HS-27A (cell line): Measurements from ENCODE around the gene FOXL2NB.

Experiments
- DNase-seq: peaks from one replicate; pipeline ENCODE4 v3.0.0-alpha.2; 2012; ENCODE audit warnings: low read depth, missing footprints

The FOXL2NB gene

DNA sequence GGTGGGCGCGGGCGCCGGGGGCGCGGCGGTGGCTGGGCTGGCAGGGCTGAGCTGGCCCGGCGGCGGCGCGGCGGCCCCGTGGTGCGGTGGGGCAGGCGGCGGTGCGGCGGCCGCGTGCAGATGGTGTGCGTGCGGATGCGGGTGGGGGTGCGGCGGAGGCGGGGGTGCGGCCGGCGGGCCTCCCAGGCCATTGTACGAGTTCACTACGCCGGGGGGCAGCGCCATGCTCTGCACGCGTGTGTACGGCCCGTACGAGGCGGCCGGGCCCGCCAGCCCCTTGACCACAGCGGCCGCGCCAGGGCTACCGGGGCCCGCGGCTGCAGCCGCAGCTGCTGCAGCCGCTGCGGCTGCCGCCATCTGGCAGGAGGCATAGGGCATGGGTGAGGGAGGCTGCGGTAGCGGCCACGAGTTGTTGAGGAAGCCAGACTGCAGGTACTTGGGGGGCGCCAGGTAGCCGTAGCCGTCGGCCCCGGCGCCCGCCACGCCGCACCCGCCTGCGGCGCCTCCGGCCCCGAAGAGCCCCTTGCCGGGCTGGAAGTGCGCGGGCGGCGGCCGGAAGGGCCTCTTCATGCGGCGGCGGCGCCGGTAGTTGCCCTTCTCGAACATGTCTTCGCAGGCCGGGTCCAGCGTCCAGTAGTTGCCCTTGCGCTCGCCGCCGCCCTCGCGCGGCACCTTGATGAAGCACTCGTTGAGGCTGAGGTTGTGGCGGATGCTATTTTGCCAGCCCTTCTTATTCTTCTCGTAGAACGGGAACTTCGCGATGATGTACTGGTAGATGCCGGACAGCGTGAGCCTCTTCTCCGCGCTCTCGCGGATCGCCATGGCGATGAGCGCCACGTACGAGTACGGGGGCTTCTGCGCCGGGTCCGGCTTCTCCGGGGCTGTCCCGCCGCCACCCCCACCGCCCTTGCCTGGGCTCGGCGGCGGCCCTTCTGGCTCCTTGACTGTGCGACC is 1.0 kb upstream of the FOXL2NB start:
- no peak for DNase-seq

DNA sequence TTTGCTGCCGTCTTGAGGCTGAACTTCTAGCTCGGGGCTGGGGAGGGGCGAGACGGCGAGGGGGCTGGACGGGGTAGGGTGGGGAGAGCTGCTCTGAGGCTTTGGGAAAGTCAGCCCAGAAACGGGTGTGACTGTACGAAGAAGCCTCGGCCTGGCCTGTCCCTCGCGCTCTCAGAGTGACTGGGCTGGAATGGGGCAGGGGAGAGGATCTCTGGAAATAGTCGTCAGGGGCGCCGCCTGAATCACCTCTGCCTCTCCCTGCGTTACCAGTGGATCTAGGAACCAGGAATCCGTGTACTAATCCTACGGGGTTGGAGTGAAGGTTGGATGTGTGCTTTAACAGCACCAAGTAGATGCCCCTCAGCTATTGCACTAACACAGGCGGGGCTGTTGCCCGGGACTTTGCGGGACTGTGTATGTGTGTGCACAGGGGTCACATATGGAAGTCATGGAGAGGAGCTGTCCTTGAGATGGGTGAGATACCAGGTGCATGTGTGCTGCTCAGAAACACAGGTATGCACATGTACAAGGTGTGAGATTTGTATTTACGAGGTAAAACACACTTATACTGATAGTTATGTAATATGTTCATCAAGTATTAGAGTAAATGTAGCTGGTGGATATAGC is 591 bp downstream of the FOXL2NB start:
- no peak for DNase-seq

DNA sequence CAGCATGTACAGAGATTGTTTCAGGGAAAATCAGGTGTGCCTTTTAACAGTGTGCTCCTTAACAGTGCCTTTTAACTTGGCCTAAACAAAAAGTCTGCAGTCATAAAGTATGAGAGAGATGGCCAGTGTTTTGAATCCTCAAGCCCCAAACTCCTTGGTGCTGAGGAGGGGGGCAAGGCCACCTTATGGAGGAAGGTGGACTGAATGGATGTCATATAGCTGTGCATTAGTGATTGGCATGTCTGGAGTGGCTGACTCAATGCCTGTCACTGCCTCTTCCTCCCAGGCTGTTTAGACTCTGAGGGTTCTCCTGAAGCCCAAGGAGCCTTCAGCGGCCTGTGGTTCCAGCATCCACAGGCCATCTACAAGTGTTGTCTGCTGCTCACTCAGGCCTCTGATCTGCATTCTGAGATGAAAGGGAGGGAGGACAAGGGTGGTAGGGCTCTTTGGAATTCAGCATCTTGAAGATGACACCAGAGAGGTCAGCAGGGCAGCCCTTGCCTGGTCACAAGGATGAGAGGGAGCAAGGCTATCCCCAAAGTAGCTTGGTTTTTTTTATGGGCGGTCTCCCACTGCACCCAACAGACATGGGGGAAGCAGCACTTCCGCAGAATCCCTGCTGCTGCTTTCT is 1.5 kb downstream of the FOXL2NB start:
- no peak for DNase-seq

DNA sequence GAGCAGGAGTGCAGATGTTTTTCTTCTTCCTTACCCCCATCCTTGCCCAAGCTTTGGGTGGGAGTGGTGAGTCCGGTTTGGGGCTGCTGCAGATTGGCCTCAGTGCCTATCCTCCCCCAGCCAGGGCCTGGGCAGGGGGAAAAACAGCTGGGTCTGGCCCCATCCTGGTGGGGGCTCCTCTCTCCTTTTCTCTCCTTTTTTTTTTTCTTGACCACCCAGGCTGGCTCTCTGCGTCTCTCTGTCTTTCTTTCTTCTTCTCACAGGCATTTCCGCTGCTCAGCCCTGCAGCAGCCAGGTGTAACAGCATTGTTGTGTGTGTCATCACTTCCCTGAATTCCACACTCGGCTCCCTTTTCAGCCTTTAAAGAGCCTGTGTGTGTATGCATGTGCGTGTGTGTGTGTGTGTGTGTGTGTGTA is 2.0 kb downstream of the FOXL2NB start:
- no peak for DNase-seq

DNA sequence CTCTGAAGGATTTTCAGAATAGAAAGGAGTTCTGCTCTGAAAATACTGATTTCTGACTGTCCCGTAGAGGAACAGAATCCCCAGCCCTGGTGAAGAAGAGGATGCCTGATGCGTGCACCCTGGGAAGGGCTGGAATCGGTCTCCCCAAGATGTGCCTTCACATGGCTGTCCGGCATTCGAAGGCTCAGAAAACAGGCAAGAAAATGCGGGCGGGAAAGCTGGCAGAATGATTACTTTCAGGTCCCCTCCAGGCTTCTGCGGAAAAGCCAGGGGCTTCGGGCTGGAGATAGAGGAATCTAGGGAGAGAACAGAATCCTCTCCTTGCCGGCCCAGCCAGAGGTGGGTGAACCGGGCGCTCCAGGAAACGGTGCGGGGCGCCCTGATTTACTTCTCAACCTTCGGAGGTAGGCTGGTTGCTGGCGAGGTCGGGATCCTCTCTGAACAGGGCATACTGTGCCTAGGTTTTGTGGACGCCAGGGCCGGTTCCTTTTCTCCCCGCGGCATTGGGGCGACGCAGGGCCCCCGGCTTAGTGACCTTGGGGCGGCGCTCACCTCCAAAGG is 2.5 kb downstream of the FOXL2NB start:
- no peak for DNase-seq

DNA sequence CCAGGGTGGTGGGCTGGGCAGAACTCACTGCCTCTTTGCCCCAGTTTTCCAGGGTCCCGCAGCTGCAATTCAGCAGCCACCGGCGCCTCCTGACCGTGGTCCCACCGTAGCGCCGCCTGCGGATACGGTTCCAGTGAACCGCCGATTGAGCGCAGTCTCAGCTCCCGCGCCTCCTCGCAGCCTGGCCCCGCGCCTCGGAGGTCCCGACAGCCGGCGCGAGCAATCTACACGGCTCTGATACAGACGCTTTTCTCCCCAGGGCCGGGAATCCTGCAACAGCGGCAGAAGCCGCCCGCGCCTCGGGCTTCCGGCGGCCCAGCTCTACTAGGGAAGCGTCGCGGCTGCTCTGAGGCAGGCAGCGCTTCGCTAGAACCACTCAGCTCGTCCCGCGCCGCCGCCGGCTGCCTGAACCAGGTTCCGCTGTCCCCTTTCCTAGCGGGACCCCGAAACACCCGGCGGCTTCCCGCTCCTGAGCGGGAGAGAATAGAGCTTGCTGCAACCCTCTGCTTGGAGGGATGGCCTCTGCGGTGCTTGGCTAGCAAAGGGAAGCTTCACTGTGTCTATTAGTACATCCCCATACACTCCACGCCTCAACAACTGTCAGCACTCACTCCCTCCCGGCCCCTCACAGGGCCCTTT is 3.1 kb downstream of the FOXL2NB start:
- DNase-seq, result no peak

DNA sequence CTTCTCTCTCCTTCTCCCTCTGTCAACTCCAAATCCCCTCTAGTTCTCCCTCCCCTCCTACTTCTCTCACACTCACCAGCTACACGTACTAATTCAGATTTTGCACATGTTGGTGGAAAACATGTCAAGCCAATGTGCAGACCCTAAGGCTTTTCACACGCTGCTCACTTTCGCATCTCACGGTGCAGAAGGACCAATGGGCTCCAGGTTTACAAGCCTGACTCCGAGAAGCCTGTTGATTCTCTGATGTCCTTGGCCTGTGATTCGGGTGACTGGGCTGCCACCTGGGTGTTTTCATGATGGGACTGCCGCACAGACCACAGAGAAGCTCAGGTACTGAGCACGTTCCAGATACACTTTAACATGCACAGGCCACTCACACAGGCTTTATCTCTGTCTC is 3.7 kb downstream of the FOXL2NB start:
- no peak for DNase-seq

DNA sequence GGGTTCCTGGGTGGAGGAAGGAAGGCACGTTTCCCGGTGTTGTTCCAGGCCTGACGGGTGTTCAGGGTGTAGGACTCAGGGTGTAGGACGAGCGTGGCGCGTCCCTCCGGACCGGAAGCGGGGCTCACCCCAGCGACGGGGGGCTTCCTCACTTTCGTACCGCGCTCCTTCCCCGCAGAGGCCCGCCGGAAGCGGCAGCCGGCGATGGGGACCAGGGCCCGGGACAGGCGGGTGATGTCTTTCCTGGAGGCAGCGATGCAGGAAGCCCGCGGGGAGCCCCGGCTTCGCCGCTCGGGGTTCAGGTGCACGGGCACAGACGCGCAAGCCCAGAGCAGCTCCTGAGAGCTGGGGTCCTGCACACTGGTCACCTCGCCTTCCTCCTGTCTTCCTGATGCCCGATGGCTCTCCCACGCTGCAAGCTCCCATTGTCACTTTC is 13.4 kb downstream of the FOXL2NB start:
- DNase-seq, result no peak

DNA sequence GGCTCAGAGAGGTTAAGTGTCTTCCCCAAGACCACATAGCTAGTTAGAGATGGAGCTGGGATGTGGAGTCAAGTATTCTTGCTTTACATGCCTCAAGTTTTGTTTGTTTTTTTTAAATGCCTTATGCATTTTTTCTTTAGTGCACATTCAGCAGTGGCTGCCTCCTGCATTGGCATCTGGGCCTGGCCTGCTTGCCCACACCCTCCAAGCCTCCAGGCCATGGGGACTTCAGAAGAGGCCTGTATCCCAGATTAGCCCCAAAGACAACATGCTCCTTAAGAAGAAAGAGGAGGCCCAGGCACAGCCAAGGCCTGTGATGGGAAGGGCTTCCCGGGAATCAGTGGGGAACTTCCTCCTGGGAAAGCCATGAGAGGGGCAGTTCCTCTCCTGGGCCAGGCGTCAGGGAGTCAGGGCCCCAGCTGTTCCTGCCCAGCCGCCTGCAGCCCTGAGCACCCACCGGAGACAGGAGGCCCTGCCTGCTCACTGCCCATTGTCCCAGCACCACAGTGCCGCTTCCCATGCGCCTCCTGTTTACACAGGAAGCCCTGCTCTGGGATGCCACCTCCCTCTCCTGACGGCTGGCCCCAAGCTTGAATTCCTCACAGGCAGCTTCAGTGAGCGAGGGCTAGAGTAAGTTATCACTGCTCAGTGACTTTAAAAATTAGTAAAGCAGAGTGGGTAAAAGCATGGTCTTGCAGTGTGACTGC is 16.0 kb downstream of the FOXL2NB start:
- DNase-seq, result no peak

DNA sequence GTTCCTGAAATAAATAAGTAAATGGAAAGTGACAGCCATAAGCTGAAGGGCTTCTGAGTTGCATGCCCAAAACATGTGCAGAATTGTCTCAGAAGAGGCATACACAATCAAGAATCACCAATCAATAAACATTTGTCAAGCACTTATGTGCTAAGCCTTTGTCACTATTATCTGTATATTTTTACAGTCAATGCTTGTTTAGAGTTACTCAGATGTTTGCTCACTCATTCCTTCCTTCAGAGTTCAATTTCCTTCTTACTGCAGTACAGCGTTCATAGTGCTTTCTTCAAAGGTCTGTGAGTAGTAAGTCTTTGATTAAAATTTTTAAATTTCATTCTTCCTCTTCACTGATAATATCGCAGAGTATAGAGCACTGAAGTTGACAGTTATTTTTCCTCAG is 17.2 kb downstream of the FOXL2NB start:
- DNase-seq, result no peak

DNA sequence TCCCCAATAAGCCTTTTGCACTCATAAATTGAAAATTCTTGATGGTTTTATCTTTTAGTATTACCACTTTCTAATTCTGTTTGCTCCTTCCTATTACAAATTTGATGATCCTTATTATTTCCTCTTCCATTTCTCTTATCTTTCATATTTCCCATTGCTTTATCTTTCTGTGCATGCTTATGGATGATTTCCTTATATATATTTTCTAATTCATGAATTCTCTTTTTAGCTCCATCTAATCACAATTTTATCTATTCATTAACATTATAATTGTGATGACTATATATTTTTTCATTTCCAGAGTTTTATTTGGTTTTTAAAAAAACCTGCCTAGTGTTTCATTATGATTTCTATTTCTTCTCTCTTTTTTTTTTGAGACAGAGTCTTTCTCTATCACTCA is 17.9 kb downstream of the FOXL2NB start:
- DNase-seq, result no peak

DNA sequence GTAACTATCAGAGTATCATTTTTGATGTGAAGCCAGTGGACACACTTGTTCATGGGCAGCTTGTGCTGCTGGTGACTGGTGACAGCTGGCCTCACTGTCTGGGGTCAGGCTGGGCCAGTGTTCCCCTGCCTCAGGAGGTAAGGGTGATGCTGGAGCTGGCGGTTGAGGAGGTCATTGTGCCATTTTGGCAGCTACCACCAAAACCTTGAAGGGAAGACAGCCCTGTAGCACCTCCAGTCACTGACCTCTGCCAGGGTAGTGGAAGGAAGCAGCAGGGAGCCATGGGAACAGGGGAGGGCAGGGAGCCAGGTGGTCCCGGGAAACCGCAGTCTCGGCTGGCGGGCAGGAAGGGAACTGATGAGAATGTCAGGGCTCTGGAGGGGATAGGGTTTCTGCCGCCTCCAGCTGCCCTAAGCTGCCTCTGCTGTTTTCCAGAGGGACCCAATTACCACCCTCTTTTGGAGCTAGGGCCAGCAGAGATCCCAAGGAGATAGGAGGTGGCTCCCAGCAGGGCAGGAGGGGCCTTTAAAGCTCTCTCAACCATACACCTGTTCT is 24.8 kb downstream of the FOXL2NB start:
- no peak for DNase-seq

DNA sequence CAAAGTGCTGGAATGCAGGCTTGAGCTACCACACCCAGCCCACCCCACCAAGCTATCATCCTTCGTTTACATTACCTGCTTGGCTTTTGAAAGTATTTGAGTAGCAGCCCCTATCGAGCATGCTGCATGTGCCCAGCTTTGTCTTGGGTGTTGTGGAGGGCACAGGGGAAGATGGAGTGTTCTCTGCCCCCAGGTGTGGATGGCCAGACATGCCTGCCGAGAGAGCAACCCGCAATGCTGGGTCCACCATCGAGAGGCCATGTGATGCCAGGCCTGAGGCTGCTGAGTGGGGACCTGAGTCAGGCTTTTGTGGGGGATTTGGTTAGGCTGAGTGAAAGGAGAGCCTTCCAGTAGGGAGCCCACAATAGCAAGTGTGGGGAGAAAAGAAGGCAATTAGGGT is 25.9 kb downstream of the FOXL2NB start:
- DNase-seq, result no peak

DNA sequence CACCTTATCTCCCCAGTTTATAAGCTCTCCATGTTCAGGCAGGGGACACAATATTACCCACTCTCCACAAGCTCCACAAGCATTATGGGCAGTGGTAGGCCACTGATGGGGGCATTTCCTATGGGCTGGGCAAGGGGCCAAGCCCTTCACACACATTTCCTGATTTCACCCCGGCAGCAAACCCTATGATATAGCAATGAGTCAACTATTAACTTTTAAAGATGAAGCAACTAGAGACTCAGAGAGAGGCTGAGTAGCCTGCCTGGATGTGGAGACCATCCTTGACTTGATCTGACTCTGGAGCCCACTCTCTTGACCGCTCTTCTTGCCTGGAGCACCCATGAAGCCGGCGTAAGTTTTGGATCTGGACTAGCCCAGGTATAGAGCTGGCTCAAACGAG is 27.4 kb downstream of the FOXL2NB start:
- no peak for DNase-seq

DNA sequence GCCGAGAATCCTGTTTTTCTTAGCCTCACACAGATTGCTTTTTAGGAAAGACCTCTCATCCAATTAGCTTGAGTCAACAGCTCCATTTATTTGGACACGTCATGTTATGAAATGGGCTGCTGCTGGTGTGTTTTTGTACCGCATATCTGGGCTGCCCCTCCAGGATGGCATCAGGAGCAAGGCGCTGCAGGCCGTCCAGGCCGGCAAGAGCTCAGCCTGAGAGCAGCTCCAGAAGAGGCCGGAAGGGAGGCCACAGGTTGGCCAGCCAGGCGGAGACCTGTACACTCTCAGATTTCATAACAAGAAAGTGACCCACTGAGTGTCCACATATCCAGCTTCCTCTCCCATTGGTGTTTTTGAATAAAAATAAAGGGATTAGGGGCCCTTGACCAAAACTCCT is 28.3 kb downstream of the FOXL2NB start:
- no peak for DNase-seq

DNA sequence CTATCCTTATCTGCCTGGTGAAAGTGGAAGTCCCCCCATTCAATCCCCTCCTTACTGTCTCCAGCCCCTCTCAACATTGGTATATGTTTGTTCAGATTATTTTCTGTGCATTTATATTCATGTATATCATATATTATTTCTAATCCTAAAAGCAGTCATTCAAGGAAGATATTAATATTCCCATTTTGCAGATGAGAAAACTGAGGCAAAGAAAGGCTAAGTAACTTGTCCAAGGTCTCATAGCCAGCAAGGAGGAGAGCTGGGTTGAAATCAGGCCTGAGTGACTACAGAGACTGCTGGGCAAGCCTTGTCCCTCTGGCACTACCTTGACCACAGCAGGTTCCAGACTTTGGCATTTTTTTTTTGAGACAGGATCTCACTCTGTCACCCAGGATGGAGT is 29.0 kb downstream of the FOXL2NB start:
- no peak for DNase-seq

DNA sequence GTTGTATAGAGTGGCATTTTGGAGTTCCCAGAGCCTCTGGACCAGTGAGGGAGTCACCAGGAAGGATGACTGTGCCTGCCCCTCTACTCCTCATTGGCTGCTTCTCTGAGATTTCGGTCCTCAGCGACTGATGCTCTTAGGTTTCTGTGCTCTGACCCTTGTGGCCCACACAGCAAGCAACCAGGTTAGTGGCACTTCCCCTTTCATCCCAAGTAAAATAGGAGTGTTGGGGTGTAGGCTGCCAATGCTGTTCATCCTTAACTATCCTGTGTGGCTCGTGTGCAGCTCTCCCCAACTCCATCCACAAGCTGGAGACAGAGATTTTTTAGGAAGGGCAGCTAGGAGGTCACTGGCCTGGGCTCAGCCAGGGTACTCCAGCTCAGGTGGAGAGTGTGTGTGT is 37.8 kb downstream of the FOXL2NB start:
- no peak for DNase-seq

DNA sequence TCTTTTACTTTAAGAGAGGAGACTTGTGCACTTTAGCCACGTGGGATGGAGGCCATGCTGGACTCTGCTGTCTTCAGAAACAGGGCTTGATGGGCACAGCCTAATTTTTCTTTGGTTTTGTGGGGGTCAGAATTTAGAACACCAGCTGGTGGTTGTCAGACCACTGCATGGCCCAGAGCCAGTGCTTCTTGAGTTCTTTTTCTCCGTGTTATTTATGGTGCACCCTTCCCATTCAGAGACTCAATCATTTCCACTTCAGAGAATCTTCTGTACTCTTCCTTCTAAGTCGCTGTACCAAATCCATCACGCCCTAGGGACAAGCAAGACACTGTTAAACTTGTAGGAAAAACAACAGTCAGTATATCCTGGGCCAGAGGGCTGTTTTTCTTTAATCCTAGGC is 38.9 kb downstream of the FOXL2NB start:
- no peak for DNase-seq

DNA sequence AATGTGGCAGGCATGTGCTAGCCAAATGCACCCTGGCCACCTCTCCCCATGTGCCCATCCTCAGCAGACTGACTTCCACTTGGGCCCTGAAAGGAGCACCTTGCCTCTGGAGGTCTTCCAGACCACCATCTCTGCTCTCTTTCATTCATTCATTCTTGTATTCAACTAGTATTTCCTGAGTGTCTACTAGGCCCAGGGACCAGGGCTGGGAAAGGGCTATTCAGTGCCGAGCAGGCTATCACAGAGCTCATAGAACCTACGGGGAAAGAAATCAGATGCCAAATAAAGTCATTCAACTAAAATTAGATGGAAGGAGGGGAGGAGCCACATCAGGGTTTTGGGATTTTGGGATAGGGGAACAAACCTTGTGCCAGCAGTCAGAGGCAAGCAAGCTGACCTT is 40.2 kb downstream of the FOXL2NB start:
- DNase-seq, result no peak

DNA sequence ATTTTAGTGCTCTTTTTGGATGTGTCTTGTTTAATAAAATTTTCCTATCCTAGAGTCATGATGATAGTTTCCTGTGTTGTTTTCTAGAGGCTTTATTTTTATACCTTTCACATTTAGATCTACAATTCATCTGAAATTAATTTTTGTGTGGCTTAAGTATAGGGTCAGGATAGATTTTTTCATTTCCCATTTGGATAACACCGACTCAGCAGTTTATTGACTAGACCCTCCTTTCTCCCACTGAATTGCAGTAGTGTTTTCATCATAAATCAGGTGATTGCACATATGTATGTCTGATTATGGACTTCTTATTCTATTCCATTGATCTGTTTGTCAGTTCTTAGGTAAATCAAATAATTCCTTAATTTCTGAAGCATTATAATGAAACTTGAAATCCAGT is 48.7 kb downstream of the FOXL2NB start:
- no peak for DNase-seq
